Measurements from ENCODE around the gene DLG1.
"Not testable (repeated sequence)": the region's sequence is repeated elsewhere in the genome, so short reads cannot be mapped to it uniquely, and the experiment has no call there.

DLG1 gene

GRCh38 chr3:197201791-197202452, 96.5 kb downstream of the DLG1 start:
- in situ Hi-C loops (cut with MboI; ENCODE audit: low sequenced_read_pairs, unreplicated experiment) = no loop called here

DNA sequence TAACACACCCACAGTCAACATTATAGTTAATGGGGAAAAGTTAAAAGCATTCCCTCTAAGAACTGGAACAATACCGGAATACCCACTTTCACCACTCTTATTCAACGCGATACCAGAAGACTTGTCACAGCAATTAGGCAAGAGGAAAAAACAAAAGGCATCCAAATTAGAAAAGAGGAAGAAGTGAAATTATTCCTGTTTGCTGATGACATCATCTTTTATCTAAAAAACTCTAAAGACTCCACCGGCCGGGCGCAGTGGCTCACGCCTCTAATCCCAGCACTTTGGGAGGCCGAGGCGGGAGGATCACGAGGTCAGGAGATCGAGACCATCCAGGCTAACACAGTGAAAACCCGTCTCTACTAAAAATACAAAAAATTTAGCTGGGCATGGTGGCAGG, 97.6 kb downstream of the DLG1 start:
- in situ Hi-C loops (cut with MboI; ENCODE audit: low sequenced_read_pairs, unreplicated experiment); DNase-seq (ENCODE audit: low spot score): not testable (repeated sequence)

More at GRCh38 chr3:197201791-197202452, 96.5 kb downstream of the DLG1 start:
- no peak for DNase-seq (ENCODE audit: low spot score)
- no peak for TF ChIP-seq CTCF (IDR thresholded peaks at IDR 0.05; ENCODE audit: borderline replicate concordance, control extremely low read depth, extremely low read depth, insufficient read depth, missing control alignments)

DNA sequence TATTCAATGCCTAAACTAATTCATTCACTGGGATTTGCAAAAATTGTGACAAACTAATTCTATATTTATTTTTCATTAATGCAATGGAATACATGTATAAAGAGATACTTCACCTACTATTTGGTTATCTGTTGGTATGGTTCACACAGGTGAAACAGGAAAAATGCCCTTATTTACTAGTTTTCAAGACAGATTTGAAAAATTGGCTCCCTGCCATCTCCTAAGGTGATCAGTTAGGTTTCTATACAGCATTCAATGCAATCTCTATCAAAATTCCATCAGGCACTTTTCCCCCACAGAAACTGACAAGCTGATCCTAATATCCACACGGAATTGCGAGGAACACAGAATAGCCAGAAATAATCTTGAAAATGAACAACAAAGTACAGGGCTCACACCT, 101.1 kb downstream of the DLG1 start:
- in situ Hi-C loops (cut with MboI; ENCODE audit: low sequenced_read_pairs, unreplicated experiment) = loop anchor here (25.0 kb wide), 2 partner anchors 185 to 360 kb away; no protein-coding TSS in a partner anchor
- DNase-seq (ENCODE audit: low spot score) = no peak
- no peak for TF ChIP-seq CTCF (IDR thresholded peaks at IDR 0.05; ENCODE audit: borderline replicate concordance, control extremely low read depth, extremely low read depth, insufficient read depth, missing control alignments)

GRCh38 chr3:197196192-197196591, 102.2 kb downstream of the DLG1 start:
- in situ Hi-C loops (cut with MboI; ENCODE audit: low sequenced_read_pairs, unreplicated experiment) = loop anchor here (25.0 kb wide), 2 partner anchors 184 to 359 kb away; no protein-coding TSS in a partner anchor
- no peak for DNase-seq (ENCODE audit: low spot score)
- TF ChIP-seq CTCF (IDR thresholded peaks at IDR 0.05; ENCODE audit: borderline replicate concordance, control extremely low read depth, extremely low read depth, insufficient read depth, missing control alignments) = no peak

DNA sequence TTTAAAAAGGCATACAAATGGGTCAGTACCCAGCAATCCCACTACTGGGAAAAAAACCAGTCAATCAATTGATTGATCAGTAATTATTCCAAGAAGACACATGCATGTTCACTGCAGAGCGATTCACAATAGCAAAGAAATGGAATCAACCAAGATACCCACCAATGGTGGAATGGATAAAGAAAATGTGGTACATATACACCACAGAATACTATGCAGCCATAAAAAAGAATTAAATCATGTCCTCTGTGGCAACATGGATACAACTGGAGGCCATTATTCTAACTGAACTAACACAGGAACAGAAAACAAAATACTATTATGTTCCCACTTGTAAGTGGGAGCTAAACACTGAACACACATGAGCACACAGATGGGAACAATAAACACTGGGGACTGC, 103.1 kb downstream of the DLG1 start:
- no peak for DNase-seq (ENCODE audit: low spot score)
- in situ Hi-C loops (cut with MboI; ENCODE audit: low sequenced_read_pairs, unreplicated experiment) = loop anchor here (25.0 kb wide), 2 partner anchors 183 to 358 kb away; no protein-coding TSS in a partner anchor
- TF ChIP-seq CTCF (IDR thresholded peaks at IDR 0.05; ENCODE audit: borderline replicate concordance, control extremely low read depth, extremely low read depth, insufficient read depth, missing control alignments) = no peak

DNA sequence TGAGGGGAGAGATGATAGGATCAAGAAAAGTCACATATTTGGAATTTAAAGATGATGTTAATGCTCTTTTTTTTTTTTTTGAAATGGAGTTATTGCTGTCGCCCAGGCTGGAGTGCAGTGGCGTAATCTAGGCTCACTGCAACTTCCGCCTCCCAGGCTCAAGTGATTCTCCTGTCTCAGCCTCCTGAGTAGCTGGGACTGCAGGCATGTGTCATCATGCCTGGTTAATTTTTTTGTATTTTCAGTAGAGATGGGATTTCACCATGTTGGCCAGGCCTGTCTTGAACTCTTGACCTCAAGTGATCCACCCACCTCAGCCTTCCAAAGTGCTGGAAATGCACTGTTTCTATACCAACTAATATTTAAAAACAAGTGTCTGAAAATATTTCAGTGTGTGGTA, 104.7 kb downstream of the DLG1 start:
- in situ Hi-C loops (cut with MboI; ENCODE audit: low sequenced_read_pairs, unreplicated experiment) = loop anchor here (25.0 kb wide), 2 partner anchors 181 to 356 kb away; no protein-coding TSS in a partner anchor
- DNase-seq (ENCODE audit: low spot score) = not testable (repeated sequence)

DNA sequence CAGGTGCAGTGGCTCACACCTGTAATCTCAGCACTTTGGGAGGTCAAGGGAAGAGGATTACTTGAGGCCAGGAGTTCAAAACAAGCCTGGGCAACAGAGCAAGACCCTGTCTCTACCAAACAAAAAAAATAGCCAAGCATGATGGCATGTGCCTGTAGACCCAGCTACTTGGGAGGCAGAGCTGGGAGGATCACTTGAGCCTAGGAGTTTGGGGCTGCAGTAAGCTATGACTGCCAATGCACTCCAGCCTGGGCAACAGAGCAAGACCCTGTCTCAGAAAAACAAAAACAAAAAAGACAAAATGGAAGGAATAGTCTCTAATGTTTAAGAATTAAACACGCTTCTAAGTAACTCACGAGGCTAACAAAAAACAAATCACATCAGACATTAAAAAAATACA, 106.5 kb downstream of the DLG1 start:
- no peak for TF ChIP-seq CTCF (IDR thresholded peaks at IDR 0.05; ENCODE audit: borderline replicate concordance, control extremely low read depth, extremely low read depth, insufficient read depth, missing control alignments)
- DNase-seq (ENCODE audit: low spot score) = no peak
- in situ Hi-C loops (cut with MboI; ENCODE audit: low sequenced_read_pairs, unreplicated experiment) = loop anchor here (25.0 kb wide), 2 partner anchors 180 to 355 kb away; no protein-coding TSS in a partner anchor

All from GM13976 (cell line).